DMS 273 (cell line): ENCODE measurements around the gene LBH.
A peak's percentile ranks its signal among the peaks of the same experiment; 100 is the strongest.

Source experiments
- DNase-seq: peaks from one replicate; lab custom pipeline; 2025; ENCODE audit not compliant: unreplicated experiment; lab: John Stamatoyannopoulos, UW

The LBH gene

DNA sequence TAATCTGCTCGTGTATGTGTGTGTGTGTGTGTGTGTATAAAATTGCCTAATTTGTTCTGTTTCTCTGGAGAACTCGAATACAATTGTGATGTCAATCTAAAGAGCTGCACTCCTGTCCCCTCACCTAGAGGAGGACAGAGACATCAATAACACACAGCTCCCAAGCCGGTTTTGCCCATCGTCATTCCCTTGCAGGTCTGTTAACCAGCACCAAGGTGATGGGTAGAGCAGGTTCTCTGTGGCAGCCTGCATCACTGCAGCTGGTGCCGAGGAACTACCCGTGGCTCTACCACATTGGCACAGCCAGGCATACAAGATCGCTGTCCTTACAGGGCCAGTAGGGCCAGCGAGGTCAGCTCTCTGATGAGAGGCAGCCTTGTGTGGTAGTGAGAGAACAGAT lies 41.0 kb downstream of the LBH start:
- DNase-seq, result no peak

DNA sequence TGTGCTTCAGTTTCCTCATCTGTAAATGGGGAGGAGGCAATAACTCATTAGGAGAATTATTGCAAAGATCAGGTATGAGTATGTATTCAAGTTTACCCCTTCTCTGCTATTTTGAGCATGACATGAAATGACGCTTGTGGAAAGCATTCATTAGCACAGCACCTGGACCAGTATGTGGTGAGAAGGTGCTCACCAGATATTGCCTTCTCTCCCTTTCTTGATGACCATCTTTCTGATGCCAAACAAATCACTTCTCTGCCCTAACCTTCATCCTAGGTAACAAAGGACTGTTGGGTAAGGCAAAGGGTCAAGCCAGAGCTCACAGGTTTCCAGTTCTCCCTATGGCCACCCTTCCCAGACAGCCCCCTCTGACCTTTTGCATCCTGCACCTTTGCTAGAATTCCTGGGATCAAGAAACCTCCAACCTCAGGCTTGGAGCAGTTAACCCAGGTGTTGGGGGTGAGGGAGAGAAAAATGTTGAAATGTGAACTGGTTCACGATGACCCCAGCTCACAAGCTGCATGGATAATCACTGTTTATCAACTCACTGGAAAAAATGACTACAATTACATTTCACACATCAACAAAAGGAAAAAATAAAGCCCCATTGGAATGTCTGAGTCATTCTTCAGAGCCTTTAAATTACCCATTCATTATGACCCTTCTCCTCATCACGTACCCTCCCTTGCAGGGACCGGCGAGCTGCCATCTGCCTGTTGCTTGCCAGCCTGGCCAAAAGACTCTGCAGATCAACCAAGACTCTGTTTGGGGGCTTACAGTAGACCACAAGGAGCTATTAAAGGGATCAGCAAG lies 41.6 kb downstream of the LBH start:
- peak; percentile 37 for DNase-seq

DNA sequence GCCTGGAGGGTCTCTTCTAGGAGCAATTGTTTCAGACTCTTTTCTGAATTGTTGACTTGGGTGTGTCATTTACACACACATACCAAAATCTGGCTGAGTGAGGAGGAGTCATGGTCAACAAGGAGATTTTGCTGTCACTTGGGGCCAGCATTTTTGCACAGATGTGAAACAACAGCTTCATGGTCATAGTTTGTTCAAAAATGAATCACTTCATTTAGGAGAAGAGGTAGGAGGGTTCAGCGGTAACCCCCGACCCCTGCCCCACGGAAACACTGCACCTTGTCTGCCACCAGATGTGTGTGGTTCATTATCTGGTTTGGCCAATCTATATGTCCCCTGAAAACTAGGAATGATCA lies 42.2 kb downstream of the LBH start:
- no peak for DNase-seq

DNA sequence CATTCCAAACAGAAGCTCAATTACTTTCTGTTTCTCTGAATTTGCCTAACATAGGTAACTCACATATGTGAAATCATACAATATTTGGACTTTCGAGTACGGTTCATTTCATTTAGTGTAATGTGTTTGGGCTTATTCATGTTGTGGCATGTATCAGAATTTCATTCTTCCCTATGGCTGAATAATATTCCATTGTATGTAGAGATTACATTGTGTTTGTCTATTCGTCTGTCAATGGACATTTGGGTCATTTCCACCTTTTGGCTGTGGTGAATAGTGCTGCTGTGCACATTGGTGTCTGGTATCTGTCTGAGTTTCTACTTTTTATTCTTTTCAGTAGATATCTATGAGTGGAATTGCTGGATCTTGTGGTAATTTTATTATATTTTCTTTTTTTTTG lies 43.9 kb downstream of the LBH start:
- DNase-seq, result no peak

DNA sequence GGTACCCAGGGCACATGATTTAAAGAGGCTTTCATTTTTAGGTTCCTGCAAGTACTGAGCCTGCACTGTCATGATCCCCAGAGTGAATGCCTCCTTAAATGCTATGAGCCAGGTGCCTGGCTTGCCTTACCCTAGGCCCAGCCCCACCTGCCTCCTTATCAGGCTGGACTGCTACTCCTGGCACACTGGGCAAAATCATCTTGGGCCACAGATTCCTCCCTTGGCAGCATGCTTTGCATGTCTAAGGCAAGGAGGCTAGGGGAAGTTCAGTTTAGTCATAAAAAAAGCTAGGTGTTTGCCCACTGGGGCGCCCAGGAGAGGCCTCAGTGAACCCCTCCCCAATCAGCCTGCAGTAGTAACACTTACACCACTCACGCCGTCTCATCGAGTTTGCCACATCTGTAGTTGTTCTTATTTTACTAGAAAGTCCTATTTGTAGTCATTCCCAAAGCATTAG lies 45.1 kb downstream of the LBH start:
- DNase-seq, result no peak

DNA sequence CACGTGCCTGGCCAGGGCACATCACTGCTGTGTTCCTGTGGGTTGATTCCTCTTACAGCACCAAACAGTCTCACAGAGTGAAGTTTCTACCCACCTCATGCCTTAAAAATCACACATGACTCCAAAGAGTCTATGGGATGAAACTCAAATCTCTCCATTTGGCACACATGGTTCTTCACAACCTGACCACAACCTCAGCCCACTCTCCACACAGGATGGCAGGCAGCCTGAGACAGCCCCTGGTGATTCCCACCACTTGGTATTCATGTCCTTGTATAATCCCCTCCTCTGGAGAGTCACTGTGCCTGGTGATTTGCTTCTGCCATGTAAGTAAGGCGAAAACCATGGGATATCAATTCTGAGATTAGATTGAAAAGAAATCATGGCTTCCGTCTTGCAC lies 46.2 kb downstream of the LBH start:
- no peak for DNase-seq

DNA sequence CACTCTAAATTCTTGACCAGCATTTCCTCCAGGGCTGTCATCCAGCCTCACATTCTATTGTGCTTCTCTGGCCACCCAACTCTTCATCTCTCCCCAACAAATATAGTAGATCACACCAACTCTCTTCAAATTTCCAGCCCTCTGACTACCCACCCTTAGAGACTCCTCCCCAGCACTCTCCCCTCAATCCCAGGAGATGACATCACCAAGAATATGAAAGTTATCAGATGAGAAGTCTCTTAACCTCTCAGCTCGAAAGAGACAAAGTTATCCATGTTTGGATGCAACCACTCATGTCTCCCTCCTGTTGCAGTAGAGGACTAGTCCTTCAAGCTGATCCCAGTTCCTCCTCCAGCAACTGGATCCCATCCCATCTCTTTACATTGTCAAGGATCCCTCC lies 47.1 kb downstream of the LBH start:
- no peak for DNase-seq

DNA sequence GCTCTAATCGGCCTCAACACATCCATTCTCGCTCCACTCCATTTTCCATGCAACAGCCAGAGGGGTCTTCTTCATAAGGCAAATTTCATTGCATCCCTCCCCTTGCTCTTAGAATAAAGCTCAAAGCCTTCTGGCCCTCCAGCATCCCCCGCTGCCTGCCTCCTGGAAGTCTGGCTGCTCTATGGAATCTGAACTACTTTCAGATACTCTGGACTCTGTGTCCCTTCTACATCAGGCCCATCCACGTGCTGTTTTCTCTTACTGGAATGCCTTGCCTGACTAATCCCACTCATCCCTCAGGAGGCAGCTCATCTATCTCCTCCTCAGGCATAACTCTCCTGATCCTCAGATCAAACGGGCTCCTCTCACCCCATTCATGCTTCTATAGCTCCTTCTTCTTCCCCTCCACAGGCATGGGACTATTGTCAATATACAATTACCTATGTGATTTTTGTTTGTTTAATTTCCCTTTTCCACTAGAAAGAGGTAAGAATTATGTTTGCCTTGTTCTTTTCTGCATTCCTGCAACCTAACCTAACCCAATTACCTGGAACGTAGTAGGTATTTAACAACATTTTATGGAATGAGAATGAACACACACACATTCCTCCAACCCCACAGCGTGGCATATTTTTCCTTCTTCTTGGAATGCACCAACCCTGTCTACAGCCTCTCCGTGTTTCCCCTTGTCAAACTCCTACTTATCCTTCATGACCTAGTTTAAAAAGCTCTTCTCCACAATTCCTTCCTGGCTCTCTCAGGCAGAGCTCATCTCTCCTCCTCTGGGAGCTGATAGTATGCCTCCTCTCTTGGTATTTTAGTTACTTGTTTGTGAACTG lies 49.5 kb downstream of the LBH start:
- DNase-seq, result no peak

DNA sequence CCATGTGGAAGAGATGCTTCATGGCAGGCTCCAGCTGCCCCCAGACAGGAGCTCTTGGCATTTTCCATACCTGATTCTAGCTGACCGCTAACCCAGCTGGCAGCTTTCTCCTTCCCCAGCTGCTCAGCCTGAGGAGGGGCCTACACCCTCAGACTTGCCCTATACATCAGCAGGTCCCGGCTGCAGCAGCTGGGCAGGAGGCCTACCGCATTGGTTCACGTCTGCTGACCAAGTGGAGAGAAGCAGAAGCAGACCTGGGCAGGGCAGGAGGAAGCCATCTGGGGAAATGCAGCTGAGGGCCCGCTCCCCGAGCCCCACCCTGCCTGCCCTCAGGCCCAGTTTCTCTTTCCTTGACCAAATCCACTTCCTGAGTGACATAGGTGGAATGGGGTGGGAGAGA lies 50.7 kb downstream of the LBH start:
- no peak for DNase-seq

DNA sequence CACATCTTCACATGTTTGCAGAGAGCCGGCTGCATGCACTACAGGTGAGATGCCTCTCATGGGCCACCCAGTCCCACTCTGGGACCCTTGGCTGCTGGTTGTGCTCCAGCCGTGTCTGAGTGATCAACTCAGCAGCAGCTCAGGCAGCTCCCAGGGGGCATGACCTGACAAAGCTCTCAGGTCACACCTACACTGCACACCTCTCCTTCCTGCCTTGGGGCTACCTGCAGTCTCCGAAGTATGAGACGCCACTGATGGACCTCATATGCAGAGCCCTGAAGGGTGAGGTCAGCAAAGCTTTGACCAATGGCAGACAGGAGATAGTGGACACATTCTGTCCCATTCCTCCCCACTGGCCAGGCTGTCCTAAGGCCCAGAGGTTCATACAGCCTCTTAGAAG lies 51.4 kb downstream of the LBH start:
- DNase-seq, result no peak

DNA sequence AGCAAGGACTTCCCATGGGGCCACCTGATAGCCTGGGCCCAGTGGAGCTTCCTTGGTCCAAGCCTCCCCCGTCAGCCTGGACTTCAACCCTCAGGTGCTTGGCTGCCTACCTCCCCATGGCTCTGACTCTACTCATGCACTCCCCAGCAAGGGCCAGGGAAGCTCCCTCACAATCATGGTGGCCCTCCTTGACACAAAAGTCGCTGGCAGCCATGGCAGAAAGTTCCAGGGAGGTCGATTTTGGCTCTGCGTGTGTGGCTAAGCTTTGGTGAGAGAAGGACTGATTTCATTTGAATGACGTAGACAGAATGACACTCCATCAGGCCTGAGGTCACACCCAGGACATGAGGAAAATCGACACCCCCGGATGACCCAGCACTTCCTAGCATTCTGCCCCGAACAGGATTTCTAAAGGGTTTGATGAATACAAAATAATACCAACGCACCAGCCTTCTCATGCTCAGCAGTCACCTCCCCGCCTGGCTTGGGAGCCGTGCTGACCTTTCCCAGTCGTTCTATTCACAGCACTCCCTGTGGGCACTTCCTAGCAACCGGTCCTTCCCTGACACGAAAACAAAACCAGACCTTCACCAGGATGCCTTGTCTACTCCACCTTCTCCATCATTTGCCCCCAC lies 52.7 kb downstream of the LBH start:
- no peak for DNase-seq

DNA sequence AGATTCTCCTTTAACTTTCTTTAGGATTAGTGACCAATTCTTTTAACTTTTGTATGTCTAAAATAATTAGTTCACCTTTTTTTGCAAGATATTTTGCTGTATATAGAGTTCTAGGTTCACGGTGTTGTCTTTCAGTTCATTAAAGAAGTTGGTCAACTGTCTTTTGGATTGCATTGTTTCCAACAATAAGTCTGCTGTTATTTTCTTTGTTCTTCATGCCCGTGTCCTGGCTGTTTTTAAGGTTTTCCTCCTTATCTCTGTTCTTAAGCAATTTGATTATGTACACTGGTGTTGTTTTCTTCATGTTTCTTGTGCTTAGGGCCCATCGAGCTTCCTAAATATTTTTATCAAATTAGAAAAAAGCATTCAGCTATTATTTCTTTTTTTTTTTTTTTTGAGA lies 54.4 kb downstream of the LBH start:
- DNase-seq, result no peak

DNA sequence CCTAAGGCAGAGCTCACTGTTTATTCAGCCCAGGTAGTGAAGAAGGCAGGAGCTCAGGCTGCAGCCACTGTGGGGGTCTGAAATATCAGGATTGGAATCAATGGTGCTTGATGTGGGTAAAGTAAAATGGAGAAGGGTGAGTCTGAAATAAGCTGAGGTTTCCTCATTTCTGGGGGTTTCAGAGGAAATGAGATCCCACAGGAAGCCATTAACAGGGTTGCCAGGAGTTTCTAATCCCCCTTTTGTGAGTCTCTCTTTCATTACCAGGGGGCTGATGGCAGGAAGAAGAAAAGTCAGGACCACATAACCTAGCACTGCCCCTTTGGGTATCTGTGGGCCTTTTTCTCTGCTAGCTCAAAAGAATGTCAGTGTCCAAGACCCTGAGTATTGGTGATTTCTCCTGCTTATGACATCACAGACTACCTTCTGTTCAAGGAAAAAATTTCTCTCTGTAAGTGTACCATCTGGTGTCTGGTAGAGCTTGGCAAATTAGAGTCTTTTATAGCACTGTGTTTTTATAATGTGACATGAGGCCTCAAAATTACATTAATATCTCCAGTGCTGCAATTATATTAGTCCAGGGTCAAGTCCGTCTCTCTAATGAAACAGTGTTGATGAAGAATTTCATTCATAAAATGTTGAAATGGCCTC lies 56.0 kb downstream of the LBH start:
- peak; percentile 69 for DNase-seq

DNA sequence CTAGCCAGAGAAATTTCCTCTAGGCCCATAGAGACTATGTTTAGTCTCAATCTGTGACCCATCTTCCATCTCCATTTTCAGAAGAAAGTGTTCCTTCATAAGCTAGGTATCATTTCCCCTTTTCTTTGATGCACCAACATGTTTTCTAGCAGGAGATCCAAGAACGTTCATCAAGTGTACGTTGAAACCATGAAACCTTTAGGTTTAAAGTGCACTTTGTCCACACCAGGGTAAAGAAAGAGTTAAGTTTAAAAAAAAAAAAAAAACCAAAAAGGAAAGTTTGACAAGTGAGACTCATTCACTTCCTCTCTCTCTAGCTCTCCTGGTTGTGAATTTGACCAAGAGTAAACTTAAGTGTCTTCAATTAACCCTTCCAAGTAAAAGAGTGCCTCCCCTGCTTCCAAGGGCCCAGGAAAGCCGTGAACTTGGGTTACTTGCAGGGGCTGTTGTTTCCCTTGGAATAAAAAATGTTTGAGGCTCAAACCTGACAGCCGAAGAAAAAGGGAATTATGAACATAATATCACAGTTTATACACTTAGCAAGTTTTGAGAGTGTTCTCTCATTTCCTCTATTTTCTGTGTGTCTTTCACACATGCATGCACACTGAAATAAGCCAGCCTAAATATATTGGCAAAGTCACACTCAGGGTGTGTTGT lies 56.7 kb downstream of the LBH start:
- no peak for DNase-seq

DNA sequence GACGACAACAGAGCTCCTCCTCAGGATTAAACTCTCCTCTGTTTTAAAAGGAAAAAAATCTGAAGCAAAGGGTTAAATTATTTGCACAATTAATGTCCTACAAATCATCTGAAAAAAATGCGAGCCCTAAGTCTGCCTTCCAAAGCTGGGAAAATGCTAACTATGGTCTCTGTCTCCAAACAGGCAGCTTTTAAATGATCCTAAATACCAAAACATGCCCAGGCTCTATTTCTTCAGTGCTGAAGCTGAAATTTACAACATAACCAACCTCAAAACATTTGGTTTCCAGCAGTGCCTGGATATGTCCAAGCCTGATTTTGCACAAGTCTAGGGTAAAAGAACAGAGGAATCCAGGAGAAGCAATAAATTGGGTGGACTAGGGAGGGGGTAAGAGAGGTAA lies 57.2 kb downstream of the LBH start:
- DNase-seq, result no peak

DNA sequence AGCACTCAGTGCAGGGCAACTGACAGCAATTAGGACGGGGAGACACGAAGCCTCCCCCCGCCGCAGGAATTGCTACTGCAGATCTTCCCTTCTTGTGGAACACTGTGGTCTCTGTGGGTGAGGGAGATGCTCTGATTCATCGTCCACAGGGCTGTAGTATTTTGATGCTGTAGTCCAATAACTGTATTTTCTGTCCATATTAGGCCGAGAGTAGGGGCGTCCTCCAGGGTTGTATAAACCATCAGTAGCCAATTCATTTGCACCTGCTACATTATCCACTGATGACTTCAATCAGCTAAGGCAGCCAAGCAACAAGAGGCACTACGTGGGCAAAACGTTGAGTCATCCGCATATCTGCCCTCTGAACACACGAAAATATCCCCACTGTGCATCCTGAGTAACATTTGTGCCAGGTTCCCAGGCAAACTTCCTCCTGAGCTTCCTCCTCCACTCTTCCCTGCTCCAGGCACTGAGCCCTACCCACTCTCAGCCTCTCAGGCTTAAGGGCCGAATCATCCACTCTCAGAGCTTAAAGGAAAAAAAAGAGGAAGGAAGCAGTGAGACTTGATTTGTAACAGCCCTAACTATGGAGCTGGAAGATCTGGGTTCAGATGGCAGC lies 62.1 kb downstream of the LBH start:
- peak; percentile 15 for DNase-seq

DNA sequence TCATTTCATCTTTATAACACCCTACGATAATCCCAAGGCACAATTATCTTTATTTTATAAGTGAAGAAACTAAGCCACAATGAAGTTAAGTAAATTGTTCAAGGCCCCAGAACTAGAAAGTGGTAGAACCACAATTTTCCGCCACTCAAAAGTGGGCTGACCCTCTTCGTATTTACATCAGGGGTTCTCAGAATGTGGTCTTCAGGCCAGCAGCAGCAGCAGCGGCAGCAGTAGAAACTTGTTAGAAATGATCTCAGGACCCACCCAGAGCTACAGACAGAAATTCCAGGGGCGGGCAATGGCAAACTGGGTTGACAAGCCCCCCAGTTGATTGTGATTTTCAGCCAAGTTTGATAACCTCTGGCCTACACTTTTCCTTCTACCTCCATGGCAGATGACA lies 62.8 kb downstream of the LBH start:
- no peak for DNase-seq

DNA sequence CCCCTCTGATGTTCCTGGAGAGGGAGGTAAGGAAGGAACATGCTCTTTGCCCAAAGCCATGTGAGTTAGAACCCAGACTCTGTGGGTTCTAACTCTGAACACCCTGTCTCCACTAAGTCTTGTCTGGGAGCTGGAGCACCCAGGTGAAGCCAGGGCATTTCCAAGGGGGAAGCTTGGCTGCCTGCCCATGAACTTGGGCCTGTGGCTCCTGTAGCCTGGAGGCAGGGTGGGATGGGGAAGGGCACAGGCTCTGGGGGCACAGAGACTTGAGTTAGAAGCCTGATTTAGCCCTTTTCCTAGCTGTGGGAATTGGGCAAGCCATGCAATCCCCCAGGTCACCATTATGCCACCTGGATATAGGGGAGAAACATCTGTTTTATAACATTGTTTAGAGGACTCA lies 65.2 kb downstream of the LBH start:
- DNase-seq, result no peak

DNA sequence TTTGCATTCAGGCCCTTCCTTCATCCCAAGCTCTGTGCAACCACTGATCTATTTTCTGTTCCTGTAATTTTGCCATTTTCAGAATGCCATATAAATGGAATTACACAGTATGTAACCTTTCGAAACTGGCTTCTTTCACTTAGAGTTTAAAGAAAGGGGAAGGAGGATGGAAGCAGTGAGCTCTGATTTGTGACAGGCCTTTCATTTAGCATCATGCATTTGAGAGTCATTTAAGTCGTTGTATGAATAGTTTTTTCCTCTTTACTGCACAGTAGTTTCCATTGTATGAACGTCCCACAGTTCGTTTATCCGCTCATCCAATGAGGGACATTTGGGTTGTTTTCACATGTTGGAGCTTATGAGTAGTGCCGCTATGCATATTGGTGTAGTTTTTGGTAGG lies 67.0 kb downstream of the LBH start:
- no peak for DNase-seq

DNA sequence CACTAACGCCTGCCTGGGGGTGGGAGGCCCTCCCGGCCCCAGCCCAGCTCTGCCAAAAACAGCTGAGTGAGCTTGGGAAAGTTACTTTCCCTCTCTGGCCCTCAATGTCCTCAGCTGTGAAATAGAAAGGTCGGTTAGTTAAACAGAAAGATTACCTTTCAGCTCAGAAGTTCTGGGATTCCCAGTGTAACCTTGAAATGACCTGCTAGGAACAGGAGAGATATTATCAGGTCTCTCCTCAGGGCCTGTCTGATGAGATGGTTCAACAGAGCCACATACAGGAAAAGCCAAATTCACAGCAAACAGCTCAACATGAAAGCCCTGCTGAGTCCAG lies 68.8 kb downstream of the LBH start:
- DNase-seq, result no peak
